HEK293T (cell line): Measurements from ENCODE around the gene C3.

ENCODE experiments used
- CTCF ChIA-PET: fragments of 350-600 bp; formaldehyde crosslinking; extraction: SDS; loops from one replicate; lab custom pipeline; 2021; ENCODE audit warnings: antibody characterized with exemption, inconsistent platforms; lab: Yijun Ruan, JAX
- POLR2A ChIA-PET: fragments of 350-600 bp; formaldehyde crosslinking; extraction: SDS; loops from one replicate; lab custom pipeline; 2020; ENCODE audit warnings: antibody characterized with exemption, inconsistent platforms; lab: Yijun Ruan, JAX
- DNase-seq: peaks from one replicate; pipeline ENCODE4 v3.0.0; 2012; ENCODE audit warnings: mixed read lengths; ENCODE audit errors: extremely low spot score
- ARNT ChIP-seq: fragments of 450-650 bp; IDR thresholded peaks from 2 replicates; pipeline ENCODE4 v1.6.1; 2017; ENCODE audit warnings: mild to moderate bottlenecking
- BHLHE40 ChIP-seq: fragments of 450-650 bp; IDR thresholded peaks from 2 replicates; pipeline ENCODE4 v1.6.1; 2016; ENCODE audit warnings: mild to moderate bottlenecking, moderate library complexity, borderline replicate concordance
- CTBP1 ChIP-seq: fragments of 450-650 bp; IDR thresholded peaks from 2 replicates; pipeline ENCODE4 v1.6.1; 2016; ENCODE audit warnings: borderline replicate concordance
- ELF4 ChIP-seq: fragments of 450-650 bp; IDR thresholded peaks from 2 replicates; pipeline ENCODE4 v1.6.1; 2017; ENCODE audit warnings: antibody characterized with exemption
- FOXA1 ChIP-seq: fragments of 450-650 bp; IDR thresholded peaks from 2 replicates; pipeline ENCODE4 v1.6.1; 2016; ENCODE audit warnings: mild to moderate bottlenecking
- FOXK2 ChIP-seq: fragments of 450-650 bp; IDR thresholded peaks from 2 replicates; pipeline ENCODE4 v1.6.1; 2016; ENCODE audit warnings: mild to moderate bottlenecking
- FOXM1 ChIP-seq: fragments of 450-650 bp; IDR thresholded peaks from 2 replicates; pipeline ENCODE4 v1.6.1; 2017; ENCODE audit warnings: mild to moderate bottlenecking, borderline replicate concordance
- HDGF ChIP-seq: fragments of 450-650 bp; IDR thresholded peaks from 2 replicates; pipeline ENCODE4 v1.6.1; 2017; ENCODE audit warnings: antibody characterized with exemption, borderline replicate concordance
- L3MBTL2 ChIP-seq: fragments of 450-650 bp; conservative IDR thresholded peaks from 2 replicates; pipeline ENCODE4 v1.6.1; 2016; ENCODE audit warnings: mild to moderate bottlenecking
- LEF1 ChIP-seq: fragments of 450-650 bp; IDR thresholded peaks from 2 replicates; pipeline ENCODE4 v1.6.1; 2017; ENCODE audit warnings: mild to moderate bottlenecking, borderline replicate concordance
- NFRKB ChIP-seq: fragments of 450-650 bp; IDR thresholded peaks from 2 replicates; pipeline ENCODE4 v1.6.1; 2016; ENCODE audit warnings: mild to moderate bottlenecking, moderate library complexity
- PKNOX1 ChIP-seq: fragments of 450-650 bp; IDR thresholded peaks from 2 replicates; pipeline ENCODE4 v1.6.1; 2016
- SP1 ChIP-seq: fragments of 450-650 bp; IDR thresholded peaks from 2 replicates; pipeline ENCODE4 v1.6.1; 2017
- SUZ12 ChIP-seq: fragments of 450-650 bp; IDR thresholded peaks from 2 replicates; pipeline ENCODE4 v1.6.1; 2016; ENCODE audit warnings: mild to moderate bottlenecking
- TARDBP ChIP-seq: fragments of 450-650 bp; IDR thresholded peaks from 2 replicates; pipeline ENCODE4 v1.6.1; 2016
- ZNF384 ChIP-seq: fragments of 450-650 bp; IDR thresholded peaks from 2 replicates; pipeline ENCODE4 v1.6.1; 2016

C3 gene

GRCh38 chr19:6720369-6721137 is at the start of gene C3:
Gene C3 (minus strand): TSS chr19:6720650. CDS start chr19:6720589, 61 bp downstream.
- no peak for DNase-seq
- POLR2A ChIA-PET = no interaction called here
- CTCF ChIA-PET = no interaction called here
- TF ChIP-seq FOXA1 (no peak), ARNT (no peak)

- DNase-seq = peak; percentile 52
- ChIA-PET CTCF (interaction anchor here (0.9 to 1.7 kb wide), 2 partner anchors 10 to 31 kb away, joined by 3 to 5 read pairs; no protein-coding TSS in a partner anchor), POLR2A (interaction anchor here (1.9 kb wide), 1 partner anchor 31 kb away, joined by 8 read pairs; the partner anchor contains the start of gene GPR108)
- TF ChIP-seq FOXA1 (no peak), NFRKB (no peak), FOXK2 (no peak), PKNOX1 (no peak)
These were observed 48.7 kb upstream of the C3 start for GRCh38 chr19:6769006-6769619.

GRCh38 chr19:6768236-6768785 is 47.9 kb upstream of the C3 start:
- CTCF ChIA-PET = interaction anchor here (0.6 to 1.7 kb wide), 3 partner anchors 30 to 135 kb away, joined by 3 to 5 read pairs (median 3); no protein-coding TSS in a partner anchor
- TF ChIP-seq FOXA1 = no peak
- no peak for TF ChIP-seq ELF4
- no peak for TF ChIP-seq SUZ12
- no peak for TF ChIP-seq SP1
- TF ChIP-seq ZNF384 = no peak
- no peak for TF ChIP-seq CTBP1
- TF ChIP-seq NFRKB = no peak
- no peak for TF ChIP-seq L3MBTL2
- TF ChIP-seq ARNT = no peak
- TF ChIP-seq HDGF = no peak
- no peak for TF ChIP-seq FOXK2
- TF ChIP-seq FOXM1 = no peak
- TF ChIP-seq BHLHE40 = no peak
- no peak for DNase-seq
- POLR2A ChIA-PET = interaction anchor here (1.0 to 1.9 kb wide), 2 partner anchors 30 to 32 kb away, joined by 4 to 8 read pairs; partner anchors contain the start of gene GPR108

GRCh38 chr19:6767357-6768235 is 47.1 kb upstream of the C3 start, which contains the start of gene SH2D3A:
Gene SH2D3A (minus strand): TSS chr19:6767435. CDS start chr19:6763748, 3,687 bp downstream.
- peak; percentile 91 for DNase-seq
- POLR2A ChIA-PET = interaction anchor here (1.0 to 1.9 kb wide), 2 partner anchors 29 to 31 kb away, joined by 4 to 8 read pairs; partner anchors contain the start of gene GPR108
- TF ChIP-seq ZNF384 (peak; percentile 94), SUZ12 (no peak), L3MBTL2 (no peak), SP1 (peak; percentile 59; the same call in 1 of the 2 replicates)
- CTCF ChIA-PET = interaction anchor here (0.6 to 1.7 kb wide), 3 partner anchors 29 to 134 kb away, joined by 3 to 5 read pairs (median 3); no protein-coding TSS in a partner anchor

GRCh38 chr19:6767081-6767356 is 46.6 kb upstream of the C3 start:
- no peak for DNase-seq
- TF ChIP-seq SP1 (no peak), ELF4 (no peak)
- CTCF ChIA-PET = no interaction called here
- POLR2A ChIA-PET = no interaction called here

GRCh38 chr19:6766357-6767080 is 46.1 kb upstream of the C3 start:
- DNase-seq = no peak
- CTCF ChIA-PET = no interaction called here
- POLR2A ChIA-PET = no interaction called here
- no peak for TF ChIP-seq BHLHE40
- no peak for TF ChIP-seq ARNT
- TF ChIP-seq L3MBTL2 = no peak
- no peak for TF ChIP-seq LEF1
- TF ChIP-seq FOXM1 = no peak
- TF ChIP-seq ELF4 = no peak
- no peak for TF ChIP-seq SUZ12
- TF ChIP-seq FOXA1 = no peak
- no peak for TF ChIP-seq SP1
- TF ChIP-seq ZNF384 = no peak
- no peak for TF ChIP-seq FOXK2
- TF ChIP-seq HDGF = no peak
- TF ChIP-seq CTBP1 = no peak
- no peak for TF ChIP-seq PKNOX1
- TF ChIP-seq NFRKB = no peak
- TF ChIP-seq TARDBP = no peak
